Activated naive CD4-positive, alpha-beta T cell treated with anti-CD3 and anti-CD28 coated beads for 36 hours (primary cell): Measurements from ENCODE around the gene MON1A. TPM values are rescaled to one million over a fixed set of nuclear protein-coding genes. Genes with fewer than 3 reads are reported as not detected.
"Not testable (repeated sequence)": the region's sequence is repeated elsewhere in the genome, so short reads cannot be mapped to it uniquely, and the experiment has no call there.

Experiments used
- CTCF ChIA-PET: fragments of 350-600 bp; sonication (Branson Sonifier 250); formaldehyde crosslinking; loops from one replicate; lab custom pipeline; 2021; ENCODE audit warnings: antibody characterized with exemption; lab: Charles Lee
- DNase-seq: peaks from one replicate; pipeline ENCODE4 v3.0.0-alpha.2; 2020
- H3K27ac Mint-ChIP-seq: one replicate; pipeline ENCODE4 v1.8.0; 2021; ENCODE audit warnings: mild to moderate bottlenecking, mixed read lengths
- H3K27me3 Mint-ChIP-seq: one replicate; pipeline ENCODE4 v1.8.0; 2021; ENCODE audit warnings: low read depth, mixed read lengths
- H3K36me3 Mint-ChIP-seq: one replicate; pipeline ENCODE4 v1.8.0; 2021; ENCODE audit warnings: low read depth, mixed read lengths
- H3K4me1 Mint-ChIP-seq: one replicate; pipeline ENCODE4 v1.8.0; 2021; ENCODE audit warnings: low read depth, mixed read lengths
- H3K4me3 Mint-ChIP-seq: one replicate; pipeline ENCODE4 v1.8.0; 2021; ENCODE audit warnings: mild to moderate bottlenecking, moderate library complexity, mixed read lengths
- H3K9me3 Mint-ChIP-seq: one replicate; pipeline ENCODE4 v1.8.0; 2021; ENCODE audit warnings: mixed read lengths
- intact Hi-C: fragments of 100-400 bp; cut with micrococcal nuclease; formaldehyde crosslinking; loops from one replicate; pipeline ENCODE4 v1.15.1; 2023
- total RNA-seq, 2 experiments: library from RNA; stranded (reverse); gene quantifications; one replicate each; pipeline ENCODE4 v1.2.3, GENCODE V29; 2021

Gene MON1A
- total RNA-seq, 2 experiments from 2014 or later, result 5.4 to 5.9 TPM

- Mint-ChIP-seq H3K9me3 (no peaks in the 10 kb centered on the region), H3K36me3 (peaks cover 11% of the 10 kb centered on the region), H3K4me1 (no peaks in the 10 kb centered on the region), H3K27ac (no peak overlapping the region), H3K4me3 (no peak overlapping the region), H3K27me3 (no peaks in the 10 kb centered on the region)
- CTCF ChIA-PET, result interaction anchor here (1.3 kb wide), 1 partner anchor 17 kb away, joined by 3 read pairs; the partner anchor contains the start of gene MON1A
- intact Hi-C loops, result no loop called here
- DNase-seq, result no peak
Observed at GRCh38 chr3:49912881-49913281, 16.7 kb downstream of the MON1A start.

GRCh38 chr3:49911611-49912010, 18.0 kb downstream of the MON1A start:
- intact Hi-C loops, result no loop called here
- H3K4me1 Mint-ChIP-seq, result peaks cover 3% of the 10 kb centered on the region
- H3K27me3 Mint-ChIP-seq, result no peaks in the 10 kb centered on the region
- CTCF ChIA-PET, result no interaction called here
- H3K27ac Mint-ChIP-seq, result no peak overlapping the region
- peaks cover 11% of the 10 kb centered on the region for H3K36me3 Mint-ChIP-seq
- H3K4me3 Mint-ChIP-seq, result no peak overlapping the region
- no peak for DNase-seq
- H3K9me3 Mint-ChIP-seq, result no peaks in the 10 kb centered on the region

- H3K36me3 Mint-ChIP-seq, result peaks cover 11% of the 10 kb centered on the region
- H3K4me3 Mint-ChIP-seq, result no peak overlapping the region
- no peaks in the 10 kb centered on the region for H3K9me3 Mint-ChIP-seq
- H3K27ac Mint-ChIP-seq, result no peak overlapping the region
- peaks cover 9% of the 10 kb centered on the region for H3K4me1 Mint-ChIP-seq
- intact Hi-C loops, result no loop called here
- no peak for DNase-seq
- CTCF ChIA-PET, result no interaction called here
- no peaks in the 10 kb centered on the region for H3K27me3 Mint-ChIP-seq
Observed at GRCh38 chr3:49911124-49911420, 18.5 kb downstream of the MON1A start.

- Mint-ChIP-seq H3K36me3 (peaks cover 11% of the 10 kb centered on the region), H3K27ac (no peak overlapping the region), H3K4me1 (peaks cover 14% of the 10 kb centered on the region), H3K9me3 (no peaks in the 10 kb centered on the region), H3K4me3 (no peak overlapping the region), H3K27me3 (no peaks in the 10 kb centered on the region)
- DNase-seq, result no peak
- CTCF ChIA-PET, result no interaction called here
- intact Hi-C loops, result no loop called here
Observed at GRCh38 chr3:49910409-49911123, 19.0 kb downstream of the MON1A start.

GRCh38 chr3:49908373-49909199, 21.0 kb downstream of the MON1A start:
- H3K9me3 Mint-ChIP-seq, result no peaks in the 10 kb centered on the region
- H3K27ac Mint-ChIP-seq, result no peak overlapping the region
- H3K4me3 Mint-ChIP-seq, result no peak overlapping the region
- no peaks in the 10 kb centered on the region for H3K27me3 Mint-ChIP-seq
- no peak for DNase-seq
- peaks cover 24% of the 10 kb centered on the region for H3K4me1 Mint-ChIP-seq
- H3K36me3 Mint-ChIP-seq, result peaks cover 11% of the 10 kb centered on the region
- CTCF ChIA-PET, result interaction anchor here (1.0 to 1.4 kb wide), 3 partner anchors 8 to 106 kb away, joined by 3 to 4 read pairs (median 3); partner anchors contain the start of gene INKA1
- intact Hi-C loops, result loop anchor here (5.0 kb wide), 1 partner anchor 206 kb away; no protein-coding TSS in a partner anchor

GRCh38 chr3:49906073-49906743, 23.4 kb downstream of the MON1A start:
- H3K4me1 Mint-ChIP-seq, result peaks cover 27% of the 10 kb centered on the region
- H3K9me3 Mint-ChIP-seq, result no peaks in the 10 kb centered on the region
- H3K27me3 Mint-ChIP-seq, result no peaks in the 10 kb centered on the region
- intact Hi-C loops, result loop anchor here (1.0 to 5.0 kb wide), 3 partner anchors 67 to 204 kb away; no protein-coding TSS in a partner anchor
- CTCF ChIA-PET, result interaction anchor here (0.6 to 2.7 kb wide), 12 partner anchors 22 to 451 kb away, joined by 3 to 17 read pairs (median 4); partner anchors contain the start of genes INKA1, TRAIP and UBA7
- H3K27ac Mint-ChIP-seq, result peak overlapping the region; percentile 65
- H3K36me3 Mint-ChIP-seq, result peaks cover 10% of the 10 kb centered on the region
- no peak overlapping the region for H3K4me3 Mint-ChIP-seq
- DNase-seq, result peak; percentile 54

- H3K36me3 Mint-ChIP-seq, H3K27ac Mint-ChIP-seq, DNase-seq, H3K9me3 Mint-ChIP-seq, H3K27me3 Mint-ChIP-seq: not testable (repeated sequence)
- CTCF ChIA-PET, result interaction anchor here (1.7 kb wide), 1 partner anchor 11 kb away, joined by 6 read pairs; no protein-coding TSS in a partner anchor
- Mint-ChIP-seq H3K4me1 (peaks cover 27% of the 10 kb centered on the region), H3K4me3 (peak overlapping the region; percentile 78)
- intact Hi-C loops, result loop anchor here (1.0 to 2.0 kb wide), 2 partner anchors 47 to 186 kb away; partner anchors contain the start of gene AMIGO3
Observed at GRCh38 chr3:49904448-49904847, 25.2 kb downstream of the MON1A start.

GRCh38 chr3:49903451-49904424, 25.9 kb downstream of the MON1A start, which contains the start of gene MST1R:
TSS of gene MST1R (minus strand) at chr3:49903873. CDS start at chr3:49903609, 264 bp downstream.
- intact Hi-C loops, result loop anchor here (1.0 to 2.0 kb wide), 3 partner anchors 37 to 185 kb away; partner anchors contain the start of genes AMIGO3 and RBM6
- peak within 1 kb of the TSS; percentile 78 for H3K4me3 Mint-ChIP-seq
- H3K4me1 Mint-ChIP-seq, result peaks cover 27% of the 10 kb centered on the region
- H3K36me3 Mint-ChIP-seq, result no peaks in the 10 kb centered on the region
- CTCF ChIA-PET, result interaction anchor here (0.5 to 1.7 kb wide), 2 partner anchors 12 to 51 kb away, joined by 3 to 6 read pairs; no protein-coding TSS in a partner anchor
- H3K27me3 Mint-ChIP-seq, result no peaks in the 10 kb centered on the region
- DNase-seq, result peak; percentile 90
- no peaks in the 10 kb centered on the region for H3K9me3 Mint-ChIP-seq
- peak within 1 kb of the TSS; percentile 56 for H3K27ac Mint-ChIP-seq

- Mint-ChIP-seq H3K4me3 (no peak overlapping the region), H3K27ac (no peak overlapping the region), H3K9me3 (no peaks in the 10 kb centered on the region), H3K36me3 (no peaks in the 10 kb centered on the region), H3K27me3 (no peaks in the 10 kb centered on the region), H3K4me1 (peaks cover 27% of the 10 kb centered on the region)
- DNase-seq, result no peak
- CTCF ChIA-PET, result interaction anchor here (0.5 to 1.5 kb wide), 3 partner anchors 63 to 343 kb away, joined by 3 to 7 read pairs (median 6); partner anchors contain the start of gene INKA1
- intact Hi-C loops, result loop anchor here (1.0 kb wide), 1 partner anchor 38 kb away; the partner anchor contains the start of gene RBM6
Observed at GRCh38 chr3:49902511-49903345, 26.9 kb downstream of the MON1A start.
